Fibroblast of skin of abdomen (primary cell): ENCODE results near the gene FBXW12.
"Not testable (repeated sequence)": the region's sequence is repeated elsewhere in the genome, so short reads cannot be mapped to it uniquely, and the experiment has no call there.

Source experiments
- DNase-seq: peaks from one replicate; pipeline ENCODE4 v3.0.0-alpha.2; 2013

The FBXW12 gene

DNA sequence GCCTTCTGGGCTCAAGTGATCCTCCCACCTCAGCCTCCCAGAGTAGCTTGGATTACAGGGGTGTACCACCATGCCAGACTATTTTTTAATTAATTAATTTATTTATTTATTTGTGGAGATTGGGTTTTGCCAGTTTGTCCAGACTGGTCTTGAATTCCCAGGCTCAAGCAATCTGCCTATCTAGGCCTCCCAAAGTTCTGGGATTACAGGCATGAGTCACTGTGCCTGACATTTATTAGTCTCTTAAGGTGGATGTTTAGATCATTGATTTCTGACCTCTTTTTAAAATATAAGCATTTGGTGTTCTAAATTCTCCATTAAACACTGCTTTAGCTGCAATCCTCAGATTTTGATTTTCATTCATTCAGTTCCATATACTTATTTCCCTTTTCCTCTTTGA is 15.6 kb downstream of the FBXW12 start:
- DNase-seq = no peak

DNA sequence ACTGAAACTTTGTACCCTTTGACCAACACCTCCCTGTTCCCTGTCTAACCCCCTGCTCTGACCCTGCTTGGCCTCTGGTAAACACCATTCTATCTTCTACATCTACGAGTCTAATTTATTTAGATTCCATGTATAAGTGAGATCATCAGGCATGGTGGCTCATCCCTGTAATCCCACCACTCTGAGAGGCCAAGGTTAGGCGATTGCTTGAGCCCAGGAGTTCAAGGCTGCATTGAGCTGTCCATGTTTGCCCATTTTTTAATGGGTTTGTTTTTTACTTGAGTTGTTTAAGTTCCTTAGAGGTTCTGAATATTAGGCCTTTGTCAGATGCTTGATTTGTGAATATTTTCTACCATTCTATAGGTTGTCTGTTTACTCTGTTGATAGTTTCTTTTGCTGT is 16.9 kb downstream of the FBXW12 start:
- DNase-seq = no peak

- DNase-seq = no peak
Observed at GRCh38 chr3:48394391-48394790, 22.4 kb downstream of the FBXW12 start.

DNA sequence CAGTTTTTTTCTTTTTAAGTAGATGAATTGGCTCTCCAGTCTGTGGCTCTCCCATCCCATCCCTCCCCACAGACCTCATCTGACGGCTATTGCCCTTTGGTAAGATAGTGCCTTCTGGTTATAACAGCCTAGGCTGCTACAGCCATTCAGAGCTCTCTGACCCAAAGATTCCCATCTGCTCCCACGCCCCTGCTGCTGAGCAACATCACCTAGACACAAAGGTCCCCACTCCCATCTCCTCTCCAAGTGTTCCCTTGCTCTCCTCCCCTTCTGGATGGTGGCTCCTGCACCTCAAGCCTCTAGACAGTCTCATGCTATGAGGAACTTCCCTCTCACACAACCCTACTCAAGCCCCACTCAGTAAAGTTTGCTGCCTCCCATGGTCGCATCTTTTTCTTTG is 23.7 kb downstream of the FBXW12 start:
- no peak for DNase-seq

GRCh38 chr3:48397767-48398681 is 26.0 kb downstream of the FBXW12 start:
- no peak for DNase-seq

- DNase-seq = no peak
Observed at GRCh38 chr3:48398701-48399386, 26.8 kb downstream of the FBXW12 start.

GRCh38 chr3:48399387-48400172 is 27.6 kb downstream of the FBXW12 start:
- DNase-seq = no peak

- peak; percentile 36 for DNase-seq
Observed at GRCh38 chr3:48400824-48401433, 28.9 kb downstream of the FBXW12 start.

GRCh38 chr3:48401434-48401901 is 29.4 kb downstream of the FBXW12 start:
- DNase-seq = not testable (repeated sequence)

GRCh38 chr3:48402281-48402732 is 30.3 kb downstream of the FBXW12 start:
- peak; percentile 89 for DNase-seq

- DNase-seq = no peak
Observed at GRCh38 chr3:48402907-48403306, 30.9 kb downstream of the FBXW12 start.

DNA sequence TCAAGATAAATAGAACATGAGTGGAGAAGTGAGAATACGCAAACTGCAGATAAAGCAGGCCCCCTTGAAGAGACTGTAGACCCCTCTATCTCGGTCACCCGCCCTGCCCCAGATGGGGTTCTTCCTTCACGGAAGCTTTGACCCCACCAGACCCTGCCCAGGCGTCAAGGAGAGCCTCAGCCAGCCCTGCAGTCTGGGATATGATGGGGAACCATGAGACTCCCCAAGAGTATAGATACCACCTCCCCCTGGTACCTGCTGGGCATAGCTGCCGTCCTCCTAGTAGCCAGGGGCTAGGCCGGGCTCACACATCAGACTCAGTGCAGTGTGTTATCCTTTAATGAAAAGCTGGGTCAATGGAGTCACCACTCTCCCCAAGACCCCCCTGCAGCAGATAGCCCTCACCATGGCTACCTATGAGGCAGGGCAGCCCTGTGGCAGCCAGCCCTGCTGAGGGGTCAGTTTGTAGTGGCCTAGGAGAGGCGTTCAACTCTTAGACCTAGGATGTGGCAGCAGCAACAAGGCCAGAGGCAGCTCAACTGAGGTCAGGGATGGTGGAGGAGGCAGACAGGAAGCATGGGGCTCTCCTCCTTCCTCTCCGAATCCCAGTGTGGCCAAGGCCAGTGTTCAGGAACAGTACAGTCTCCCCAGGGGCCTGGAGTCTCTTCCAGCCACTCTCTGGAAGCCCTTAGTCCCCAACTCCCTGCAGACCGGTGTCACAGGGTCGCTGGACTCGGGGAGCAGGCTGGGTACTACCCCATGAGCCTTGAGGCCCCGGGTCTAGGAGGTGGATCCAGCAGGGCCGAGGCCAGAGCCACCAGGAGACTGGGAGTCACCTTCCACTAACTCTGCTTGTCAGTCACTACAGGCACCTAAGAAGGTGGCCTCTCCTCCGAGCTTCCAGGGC is 31.8 kb downstream of the FBXW12 start:
- DNase-seq = no peak

GRCh38 chr3:48404440-48405342 is 32.7 kb downstream of the FBXW12 start:
- DNase-seq = no peak

DNA sequence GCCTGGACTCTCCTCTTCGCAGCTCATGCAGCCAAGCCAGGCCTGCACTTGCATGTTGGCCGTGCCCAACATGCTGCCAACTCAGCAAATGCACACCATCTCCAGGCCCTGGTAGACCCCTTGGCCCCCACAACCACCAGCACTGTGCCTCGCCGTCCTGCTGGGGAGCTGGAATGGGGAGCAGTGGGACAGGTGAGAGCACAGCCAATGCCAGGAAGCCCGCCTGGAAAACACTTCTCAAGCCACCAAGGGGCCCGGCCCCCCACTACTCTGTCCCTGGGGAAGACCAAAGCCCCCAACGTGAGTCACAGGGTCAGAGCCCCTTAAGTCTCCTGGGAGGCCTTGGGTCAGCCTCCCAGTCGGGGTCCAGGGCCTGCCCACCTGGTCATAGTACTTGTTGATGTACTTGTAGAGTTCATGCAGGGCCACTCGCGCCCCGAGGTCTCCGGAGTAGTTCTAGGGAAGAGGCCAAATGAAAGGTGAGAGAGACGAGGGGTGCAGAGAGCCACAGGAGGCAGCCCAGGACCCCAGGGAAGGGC is 33.4 kb downstream of the FBXW12 start:
- DNase-seq = no peak

GRCh38 chr3:48405971-48406370 is 34.0 kb downstream of the FBXW12 start:
- no peak for DNase-seq

DNA sequence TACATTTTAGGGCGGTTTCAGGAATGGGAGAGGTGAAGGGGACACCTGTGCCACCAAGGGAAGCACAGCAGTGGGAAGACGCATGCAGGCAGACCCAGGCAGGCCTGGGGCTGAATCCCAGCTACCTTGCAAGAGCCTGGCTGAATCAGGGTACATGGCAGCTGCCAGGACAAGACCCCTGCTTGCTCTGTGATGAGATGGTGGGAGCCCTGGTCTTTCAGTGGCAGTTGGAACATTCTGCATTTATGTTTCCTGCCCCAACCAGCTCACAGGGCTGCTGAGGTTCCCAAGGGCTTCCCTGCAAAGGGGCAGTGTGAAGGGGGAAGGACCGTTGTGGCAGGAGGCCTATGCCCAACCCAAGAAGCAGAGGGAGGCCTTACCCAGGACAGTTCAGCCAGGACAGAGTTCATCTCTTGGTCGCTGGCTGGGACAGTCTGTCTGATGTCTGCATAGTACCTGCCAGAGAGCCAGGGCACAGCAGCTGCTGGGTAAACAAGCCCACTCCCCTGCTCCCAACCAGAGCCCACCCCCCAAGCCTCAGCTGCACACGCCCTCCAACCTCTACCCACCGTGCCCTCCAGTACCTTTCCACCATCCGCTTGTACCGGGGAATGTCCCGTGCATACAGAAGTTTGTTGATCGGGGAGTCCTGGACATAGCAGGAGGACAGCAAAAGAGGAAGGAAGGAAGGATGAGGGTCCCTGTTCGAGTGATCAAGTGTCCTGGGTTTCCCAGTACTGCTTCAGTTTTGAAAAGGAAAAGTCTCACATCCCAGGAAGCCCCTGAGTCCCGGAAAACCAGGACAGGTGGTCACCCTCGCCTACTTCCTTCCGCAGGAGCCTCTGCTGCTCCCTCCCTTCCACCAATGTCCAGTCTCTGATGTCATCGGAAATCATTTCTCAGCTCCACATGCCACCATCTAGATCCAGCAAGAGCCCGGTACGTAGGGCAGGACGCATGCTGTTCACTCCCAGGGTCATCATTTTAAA is 34.7 kb downstream of the FBXW12 start:
- no peak for DNase-seq

- no peak for DNase-seq
Observed at GRCh38 chr3:48407542-48408099, 35.6 kb downstream of the FBXW12 start.

DNA sequence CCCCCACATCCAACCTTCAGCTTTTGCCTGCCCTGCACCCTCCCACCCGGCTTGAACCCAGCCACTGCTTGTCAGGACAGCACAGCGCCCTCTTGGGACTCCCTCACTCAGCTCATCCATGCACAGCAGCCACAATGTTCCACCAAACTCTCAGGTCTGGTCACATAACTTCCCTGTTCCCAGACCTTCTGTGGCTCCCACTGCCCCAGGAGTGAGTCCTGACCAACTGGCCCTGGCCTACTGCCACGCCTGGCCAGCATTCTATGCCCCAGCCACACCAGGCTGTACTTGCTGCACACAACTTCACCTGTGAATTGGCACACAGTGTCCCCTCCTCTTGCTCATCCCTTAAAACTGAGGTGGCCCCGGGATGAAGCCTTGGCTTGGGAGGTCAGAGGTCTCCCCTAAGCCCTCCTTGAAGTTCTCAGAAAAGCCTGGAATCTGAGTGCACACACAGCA is 36.8 kb downstream of the FBXW12 start:
- DNase-seq = no peak
